GM10248 (cell line): ENCODE measurements around the gene NR5A2.

Experiments
- CTCF ChIA-PET: fragments of 300-600 bp; sonication (Branson Sonifier 250); formaldehyde crosslinking; extraction: SDS; loops from one replicate; lab custom pipeline; 2021; ENCODE audit warnings: antibody characterized with exemption; lab: Yijun Ruan, JAX
- POLR2A ChIA-PET: fragments of 350-650 bp; sonication (Branson Sonifier 250); formaldehyde crosslinking; extraction: SDS; loops from one replicate; lab custom pipeline; 2020; ENCODE audit warnings: antibody characterized with exemption; lab: Yijun Ruan, JAX
- DNase-seq: peaks from one replicate; pipeline ENCODE4 v3.0.0; 2012; ENCODE audit errors: extremely low spot score
- TF ChIP-seq, protein P1 (sequence below): IDR thresholded peaks from 2 replicates; pipeline ENCODE4 v1.5.1; 2012; ENCODE audit warnings: mild to moderate bottlenecking, low read depth; ENCODE audit errors: extremely low read depth, missing control alignments, control extremely low read depth

NR5A2 gene

GRCh38 chr1:200082329-200082728 is 54.8 kb downstream of the NR5A2 start:
- DNase-seq, result no peak
- CTCF ChIA-PET, result no interaction called here
- POLR2A ChIA-PET, result no interaction called here
- TF ChIP-seq, protein P1, sequence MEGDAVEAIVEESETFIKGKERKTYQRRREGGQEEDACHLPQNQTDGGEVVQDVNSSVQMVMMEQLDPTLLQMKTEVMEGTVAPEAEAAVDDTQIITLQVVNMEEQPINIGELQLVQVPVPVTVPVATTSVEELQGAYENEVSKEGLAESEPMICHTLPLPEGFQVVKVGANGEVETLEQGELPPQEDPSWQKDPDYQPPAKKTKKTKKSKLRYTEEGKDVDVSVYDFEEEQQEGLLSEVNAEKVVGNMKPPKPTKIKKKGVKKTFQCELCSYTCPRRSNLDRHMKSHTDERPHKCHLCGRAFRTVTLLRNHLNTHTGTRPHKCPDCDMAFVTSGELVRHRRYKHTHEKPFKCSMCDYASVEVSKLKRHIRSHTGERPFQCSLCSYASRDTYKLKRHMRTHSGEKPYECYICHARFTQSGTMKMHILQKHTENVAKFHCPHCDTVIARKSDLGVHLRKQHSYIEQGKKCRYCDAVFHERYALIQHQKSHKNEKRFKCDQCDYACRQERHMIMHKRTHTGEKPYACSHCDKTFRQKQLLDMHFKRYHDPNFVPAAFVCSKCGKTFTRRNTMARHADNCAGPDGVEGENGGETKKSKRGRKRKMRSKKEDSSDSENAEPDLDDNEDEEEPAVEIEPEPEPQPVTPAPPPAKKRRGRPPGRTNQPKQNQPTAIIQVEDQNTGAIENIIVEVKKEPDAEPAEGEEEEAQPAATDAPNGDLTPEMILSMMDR, result no peak

DNA sequence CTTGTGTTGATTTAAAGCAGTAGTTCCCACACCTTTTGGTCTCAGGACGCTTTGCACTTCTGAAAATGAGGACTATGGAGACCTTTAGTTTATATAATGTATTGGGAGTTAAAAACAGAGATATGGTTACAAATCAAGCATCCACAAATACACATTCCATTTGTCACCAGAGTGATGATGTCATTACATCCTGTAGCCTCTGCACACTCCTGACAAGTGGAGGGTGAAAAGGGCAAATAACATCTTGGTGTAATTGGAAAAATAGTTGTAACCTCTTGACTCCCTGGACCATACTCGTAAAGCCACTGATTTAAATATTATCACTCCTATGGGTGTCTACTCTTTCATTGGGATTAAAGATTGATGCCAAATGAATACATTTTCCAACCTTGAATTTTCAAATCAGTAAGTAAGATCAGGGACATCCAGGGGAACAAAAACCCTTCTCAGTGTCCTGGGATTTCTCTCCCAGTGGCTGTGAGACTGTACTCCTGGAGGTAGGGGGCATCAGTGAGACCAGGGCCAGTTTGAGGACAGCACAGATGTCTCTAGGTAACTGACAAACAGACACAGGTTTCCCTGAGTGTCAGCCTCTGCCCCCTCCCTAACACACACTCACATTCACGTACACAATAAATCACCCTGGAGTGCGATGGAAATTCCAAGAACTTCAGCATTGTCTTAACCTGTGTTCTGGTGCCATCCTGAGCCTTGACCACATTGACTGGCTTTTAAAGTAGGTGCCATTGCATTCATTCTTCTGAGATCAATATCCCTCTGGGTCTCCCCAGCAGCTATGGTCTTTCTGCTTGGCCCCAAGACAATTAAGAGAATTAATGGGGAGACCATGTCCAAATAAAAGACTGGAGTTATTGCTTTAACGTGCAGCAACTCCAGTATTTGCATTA is 63.0 kb downstream of the NR5A2 start:
- POLR2A ChIA-PET, result no interaction called here
- CTCF ChIA-PET, result interaction anchor here (0.9 to 2.4 kb wide), 2 partner anchors 10 to 11 kb away, joined by 3 to 7 read pairs; no protein-coding TSS in a partner anchor
- DNase-seq, result no peak
- TF ChIP-seq, protein P1, result no peak

GRCh38 chr1:200095057-200095577 is 67.6 kb downstream of the NR5A2 start:
- ChIA-PET CTCF (interaction anchor here (1.1 kb wide), 1 partner anchor 10 kb away, joined by 4 read pairs; no protein-coding TSS in a partner anchor), POLR2A (no interaction called here)
- TF ChIP-seq, protein P1, result no peak
- no peak for DNase-seq

DNA sequence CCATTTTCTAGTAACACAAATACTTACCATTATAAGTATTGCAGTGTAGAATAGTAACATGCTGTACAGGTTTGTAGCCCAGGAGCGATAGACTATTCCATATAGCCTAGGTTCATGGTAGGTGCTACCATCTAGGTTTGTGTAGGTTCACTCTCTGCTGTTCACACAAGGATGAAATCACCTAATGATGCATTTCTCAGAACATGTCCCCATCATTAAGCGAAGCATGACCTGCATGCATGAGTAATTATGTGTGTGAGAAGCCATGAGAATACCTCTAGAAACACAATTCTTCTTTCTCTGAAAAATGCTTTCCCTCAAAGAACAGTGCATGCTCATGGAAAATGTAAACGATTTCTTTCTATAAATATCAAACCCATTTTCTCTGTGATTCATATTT is 69.3 kb downstream of the NR5A2 start:
- CTCF ChIA-PET, result no interaction called here
- DNase-seq, result no peak
- TF ChIP-seq, protein P1, result no peak
- POLR2A ChIA-PET, result no interaction called here

- CTCF ChIA-PET, result interaction anchor here (0.7 to 1.6 kb wide), 3 partner anchors 10 to 17 kb away, joined by 3 to 5 read pairs (median 3); no protein-coding TSS in a partner anchor
- DNase-seq, result no peak
- POLR2A ChIA-PET, result no interaction called here
- TF ChIP-seq, protein P1, result no peak
These were observed 71.5 kb downstream of the NR5A2 start for GRCh38 chr1:200099040-200099439.

DNA sequence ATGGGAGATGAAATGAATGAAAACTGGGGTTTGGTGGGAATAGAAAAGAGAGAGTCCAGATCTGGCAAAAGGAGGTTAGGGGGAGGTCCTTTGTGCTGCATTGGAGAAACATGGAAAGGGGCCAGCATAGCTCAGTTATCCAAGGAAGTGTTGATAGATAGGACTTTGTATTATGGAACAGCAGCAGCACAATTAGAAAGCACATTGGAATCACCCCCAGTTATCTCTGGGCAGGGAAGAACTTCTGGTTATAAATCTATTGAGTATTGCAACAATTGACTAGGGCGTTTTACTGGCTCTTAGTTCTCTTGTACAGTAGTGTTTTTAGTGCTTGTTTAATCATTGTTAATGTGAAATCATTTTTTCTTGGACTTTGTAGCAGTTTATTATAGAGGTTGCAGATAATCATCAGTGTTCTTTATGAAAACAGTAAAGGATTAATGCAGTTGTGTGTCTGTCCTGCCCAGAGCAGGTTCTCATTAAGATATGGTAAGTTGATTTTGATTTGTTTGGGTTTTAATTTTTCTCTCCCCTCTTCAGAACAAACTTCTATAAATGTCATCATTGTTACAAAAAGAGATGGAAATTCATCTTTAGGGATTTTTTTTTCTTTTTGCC is 76.6 kb downstream of the NR5A2 start:
- no peak for DNase-seq
- CTCF ChIA-PET, result no interaction called here
- TF ChIP-seq, protein P1, result no peak
- POLR2A ChIA-PET, result no interaction called here
